Measurements from ENCODE around the gene BEAN1.

BEAN1 gene

GRCh38 chr16:66516808-66517585 lies 89.9 kb downstream of the BEAN1 start:
- Histone ChIP-seq H3K9me3 (ENCODE audit: low read length) (no peaks in the 10 kb centered on the region), H3K27me3 (ENCODE audit: control insufficient read depth in 1 of 2, insufficient read depth in 2 of 2, low read length in 2 of 2) (no peaks in the 10 kb centered on the region), H3K9ac (ENCODE audit: low read length) (peak overlapping the region; percentile 54), H3K27ac (ENCODE audit: low read depth, low read length) (peak overlapping the region; percentile 88), H3K4me3 (ENCODE audit: low read depth in 1 of 2, low read length in 2 of 2) (peak overlapping the region; percentile 19 to 22), H3K4me1 (ENCODE audit: insufficient read depth, low read length) (peaks cover 41% of the 10 kb centered on the region), H3K36me3 (ENCODE audit: insufficient read depth, low read length) (peaks cover 16% of the 10 kb centered on the region)

DNA sequence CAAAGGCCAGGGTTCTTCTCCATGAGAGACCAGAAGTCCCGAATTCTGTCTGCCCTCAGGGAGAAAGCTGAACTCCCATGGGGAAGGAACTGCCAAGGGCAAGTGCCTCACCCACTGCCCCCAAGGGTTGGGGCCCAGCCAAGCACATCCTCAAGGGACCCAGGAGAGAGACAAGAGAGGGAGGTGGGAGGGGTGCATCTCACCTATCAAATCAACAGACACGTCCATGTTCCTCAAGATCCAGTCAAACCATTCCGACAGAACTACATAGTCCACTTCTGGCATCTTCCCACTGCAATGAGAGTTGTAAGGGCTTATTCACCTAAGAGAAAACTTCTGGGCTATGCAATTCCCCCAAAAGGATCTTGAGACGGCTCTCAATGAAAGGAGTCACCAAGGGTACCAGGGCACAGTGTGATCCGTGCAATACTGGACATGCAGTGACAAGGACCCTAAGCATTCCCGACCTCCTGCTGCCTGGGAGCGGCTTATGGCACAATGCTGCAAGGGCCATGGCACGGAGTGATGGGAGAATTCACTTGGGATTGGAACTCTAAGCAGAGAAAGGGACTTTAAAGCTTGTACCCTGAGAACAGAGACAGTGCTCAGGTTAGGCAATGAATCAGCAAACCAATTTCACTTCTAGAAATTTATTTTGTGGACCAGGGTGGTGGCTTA lies 90.6 kb downstream of the BEAN1 start:
- H3K36me3 ChIP-seq (ENCODE audit: insufficient read depth, low read length) = peaks cover 9% of the 10 kb centered on the region
- H3K9ac ChIP-seq (ENCODE audit: low read length) = peak overlapping the region; percentile 54
- H3K27me3 ChIP-seq (ENCODE audit: control insufficient read depth in 1 of 2, insufficient read depth in 2 of 2, low read length in 2 of 2) = no peaks in the 10 kb centered on the region
- H3K9me3 ChIP-seq (ENCODE audit: low read length) = no peaks in the 10 kb centered on the region
- H3K27ac ChIP-seq (ENCODE audit: low read depth, low read length) = peak overlapping the region; percentile 88
- peaks cover 39% of the 10 kb centered on the region for H3K4me1 ChIP-seq (ENCODE audit: insufficient read depth, low read length)
- peak overlapping the region in 1 of 2 donors; percentile 19 for H3K4me3 ChIP-seq (ENCODE audit: low read depth in 1 of 2, low read length in 2 of 2)

GRCh38 chr16:66519482-66520373 lies 92.6 kb downstream of the BEAN1 start:
- H3K9me3 ChIP-seq (ENCODE audit: low read length) = no peaks in the 10 kb centered on the region
- peak overlapping the region; percentile 51 for H3K27ac ChIP-seq (ENCODE audit: low read depth, low read length)
- no peaks in the 10 kb centered on the region for H3K27me3 ChIP-seq (ENCODE audit: control insufficient read depth in 1 of 2, insufficient read depth in 2 of 2, low read length in 2 of 2)
- H3K9ac ChIP-seq (ENCODE audit: low read length) = no peak overlapping the region
- H3K36me3 ChIP-seq (ENCODE audit: insufficient read depth, low read length) = peaks cover 9% of the 10 kb centered on the region
- H3K4me1 ChIP-seq (ENCODE audit: insufficient read depth, low read length) = peaks cover 42% of the 10 kb centered on the region
- no peak overlapping the region for H3K4me3 ChIP-seq (ENCODE audit: low read depth in 1 of 2, low read length in 2 of 2)

DNA sequence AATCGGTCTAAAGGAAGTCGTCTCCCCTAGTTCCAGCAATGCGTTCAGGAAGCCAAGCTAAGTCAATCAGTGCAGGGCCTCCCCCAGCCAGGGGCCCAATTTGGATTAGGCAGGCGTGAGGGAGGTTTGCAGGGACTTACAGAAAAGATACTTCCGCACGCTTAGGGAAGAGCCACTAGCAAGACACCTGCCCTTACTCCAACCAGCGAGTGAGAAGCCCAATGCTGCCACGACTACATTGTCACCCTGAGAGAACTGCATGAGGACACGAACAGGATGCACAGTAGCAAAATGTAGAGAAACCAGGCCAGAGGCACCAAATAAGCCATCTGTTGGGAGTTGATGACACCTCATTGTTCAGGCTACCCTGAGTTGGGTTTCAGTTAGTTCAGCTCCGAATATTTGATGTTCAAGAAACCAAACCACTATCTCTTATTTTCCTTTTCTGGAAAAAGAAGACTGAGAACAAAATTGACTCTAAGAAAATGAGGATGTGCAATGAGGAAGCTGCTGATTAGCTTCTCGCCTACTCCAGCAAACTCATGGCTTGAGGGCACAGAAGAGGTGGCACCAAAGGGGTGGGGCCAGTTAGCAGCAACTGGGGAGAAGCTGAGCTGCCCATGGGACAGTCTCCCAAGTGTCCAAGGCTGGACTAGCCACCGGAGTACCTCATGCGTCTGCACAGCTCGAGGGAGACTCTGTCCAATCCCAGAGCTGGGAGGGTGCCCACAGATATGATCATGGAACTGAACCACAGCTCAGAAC lies 93.5 kb downstream of the BEAN1 start:
- H3K27me3 ChIP-seq (ENCODE audit: control insufficient read depth in 1 of 2, insufficient read depth in 2 of 2, low read length in 2 of 2) = no peaks in the 10 kb centered on the region
- no peaks in the 10 kb centered on the region for H3K9me3 ChIP-seq (ENCODE audit: low read length)
- no peak overlapping the region for H3K9ac ChIP-seq (ENCODE audit: low read length)
- H3K27ac ChIP-seq (ENCODE audit: low read depth, low read length) = no peak overlapping the region
- H3K4me1 ChIP-seq (ENCODE audit: insufficient read depth, low read length) = peaks cover 42% of the 10 kb centered on the region
- H3K36me3 ChIP-seq (ENCODE audit: insufficient read depth, low read length) = peaks cover 9% of the 10 kb centered on the region
- no peak overlapping the region for H3K4me3 ChIP-seq (ENCODE audit: low read depth in 1 of 2, low read length in 2 of 2)

GRCh38 chr16:66521252-66521713 lies 94.2 kb downstream of the BEAN1 start:
- no peak overlapping the region for H3K4me3 ChIP-seq (ENCODE audit: low read depth in 1 of 2, low read length in 2 of 2)
- no peaks in the 10 kb centered on the region for H3K9me3 ChIP-seq (ENCODE audit: low read length)
- H3K36me3 ChIP-seq (ENCODE audit: insufficient read depth, low read length) = peaks cover 9% of the 10 kb centered on the region
- peaks cover 35% of the 10 kb centered on the region for H3K4me1 ChIP-seq (ENCODE audit: insufficient read depth, low read length)
- no peak overlapping the region for H3K9ac ChIP-seq (ENCODE audit: low read length)
- H3K27me3 ChIP-seq (ENCODE audit: control insufficient read depth in 1 of 2, insufficient read depth in 2 of 2, low read length in 2 of 2) = no peaks in the 10 kb centered on the region
- no peak overlapping the region for H3K27ac ChIP-seq (ENCODE audit: low read depth, low read length)

DNA sequence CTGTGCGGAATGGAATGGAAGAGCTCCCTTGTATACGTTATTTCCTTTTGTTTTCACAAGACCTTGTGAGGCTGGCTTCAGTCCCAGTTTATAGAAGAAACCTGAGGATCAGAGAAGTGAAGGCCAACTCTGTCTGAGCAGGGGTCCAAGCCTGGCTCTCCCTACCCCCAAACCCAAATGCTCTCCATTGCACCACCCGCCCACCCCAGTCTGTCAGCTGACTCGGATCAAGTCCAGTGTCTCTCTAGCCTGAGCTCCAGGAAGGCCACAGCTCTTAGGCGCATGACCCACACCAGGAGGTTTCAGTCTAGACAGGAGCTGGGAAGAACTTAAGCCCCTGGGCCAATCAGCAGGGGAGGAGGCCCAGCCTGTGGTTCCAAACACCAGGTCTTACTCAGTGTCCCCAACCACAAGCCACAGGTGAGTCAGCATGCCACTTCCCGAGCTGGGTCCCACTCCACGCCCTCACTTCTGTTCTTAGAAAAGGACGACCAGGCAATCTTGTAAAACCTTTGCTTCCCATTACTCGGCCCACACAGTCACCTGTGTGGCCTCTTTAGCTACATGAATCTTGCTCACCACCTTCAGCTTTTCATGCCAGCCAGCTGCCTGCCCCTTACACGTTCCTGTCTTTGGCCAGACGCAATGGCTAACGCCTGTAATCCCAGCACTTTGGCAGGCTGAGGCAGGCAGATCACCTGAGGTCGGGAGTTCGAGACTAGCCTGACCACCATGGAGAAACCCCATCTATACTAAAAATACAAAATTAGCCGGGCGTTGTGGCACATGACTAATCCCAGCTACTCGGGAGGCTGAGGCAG lies 95.1 kb downstream of the BEAN1 start:
- H3K27ac ChIP-seq (ENCODE audit: low read depth, low read length) = no peak overlapping the region
- H3K9ac ChIP-seq (ENCODE audit: low read length) = no peak overlapping the region
- peaks cover 14% of the 10 kb centered on the region for H3K36me3 ChIP-seq (ENCODE audit: insufficient read depth, low read length)
- H3K9me3 ChIP-seq (ENCODE audit: low read length) = no peaks in the 10 kb centered on the region
- no peaks in the 10 kb centered on the region for H3K27me3 ChIP-seq (ENCODE audit: control insufficient read depth in 1 of 2, insufficient read depth in 2 of 2, low read length in 2 of 2)
- H3K4me1 ChIP-seq (ENCODE audit: insufficient read depth, low read length) = peaks cover 27% of the 10 kb centered on the region
- no peak overlapping the region for H3K4me3 ChIP-seq (ENCODE audit: low read depth in 1 of 2, low read length in 2 of 2)

DNA sequence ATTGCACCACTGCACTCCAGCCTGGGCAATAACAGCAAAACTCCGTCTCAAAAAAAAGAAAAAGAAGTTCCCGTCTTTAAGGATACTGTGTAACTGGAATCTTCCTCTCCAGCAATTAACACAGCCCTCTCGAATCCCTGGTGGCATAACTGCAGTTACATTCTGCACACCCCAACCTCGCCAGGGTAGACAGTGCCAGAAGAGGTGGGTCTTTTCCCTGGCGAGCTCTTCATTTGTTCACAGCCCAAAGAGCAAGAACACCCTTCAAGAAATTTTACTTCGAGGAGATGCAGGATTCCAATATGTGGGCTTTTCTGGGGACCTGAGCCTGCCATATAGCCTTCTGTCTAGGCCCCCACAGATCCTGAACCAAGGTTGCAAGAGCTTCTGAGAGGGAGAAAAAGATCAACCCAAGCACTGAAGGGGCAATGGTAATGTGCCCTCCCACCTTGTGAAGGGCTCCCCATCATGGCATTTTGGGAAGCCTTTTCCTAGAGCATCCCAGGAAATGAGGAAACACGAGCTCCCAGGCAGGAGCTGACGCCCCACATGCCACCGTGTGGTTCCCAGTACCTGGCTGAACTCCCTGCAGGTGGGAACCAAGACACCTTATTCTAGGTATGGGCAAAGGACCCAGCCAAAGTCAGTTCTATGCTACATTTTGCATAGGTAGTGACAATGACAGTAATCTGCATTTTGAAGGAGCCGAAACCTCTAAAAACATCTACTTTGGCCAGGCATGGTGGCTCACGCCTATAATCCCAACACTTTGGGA lies 95.9 kb downstream of the BEAN1 start:
- Histone ChIP-seq H3K4me3 (ENCODE audit: low read depth in 1 of 2, low read length in 2 of 2) (no peak overlapping the region), H3K36me3 (ENCODE audit: insufficient read depth, low read length) (peaks cover 22% of the 10 kb centered on the region), H3K9me3 (ENCODE audit: low read length) (no peaks in the 10 kb centered on the region), H3K27me3 (ENCODE audit: control insufficient read depth in 1 of 2, insufficient read depth in 2 of 2, low read length in 2 of 2) (no peaks in the 10 kb centered on the region), H3K9ac (ENCODE audit: low read length) (no peak overlapping the region), H3K4me1 (ENCODE audit: insufficient read depth, low read length) (peaks cover 18% of the 10 kb centered on the region), H3K27ac (ENCODE audit: low read depth, low read length) (peak overlapping the region; percentile 44)

- no peak overlapping the region for H3K9ac ChIP-seq (ENCODE audit: low read length)
- peaks cover 15% of the 10 kb centered on the region for H3K4me1 ChIP-seq (ENCODE audit: insufficient read depth, low read length)
These were observed 96.8 kb downstream of the BEAN1 start for GRCh38 chr16:66523861-66524354.

GRCh38 chr16:66524601-66525164 lies 97.6 kb downstream of the BEAN1 start:
- no peak overlapping the region for H3K9ac ChIP-seq (ENCODE audit: low read length)
- H3K36me3 ChIP-seq (ENCODE audit: insufficient read depth, low read length) = peaks cover 38% of the 10 kb centered on the region
- H3K27ac ChIP-seq (ENCODE audit: low read depth, low read length) = no peak overlapping the region
- H3K4me3 ChIP-seq (ENCODE audit: low read depth in 1 of 2, low read length in 2 of 2) = no peak overlapping the region
- peaks cover 15% of the 10 kb centered on the region for H3K4me1 ChIP-seq (ENCODE audit: insufficient read depth, low read length)
- H3K27me3 ChIP-seq (ENCODE audit: control insufficient read depth in 1 of 2, insufficient read depth in 2 of 2, low read length in 2 of 2) = no peaks in the 10 kb centered on the region
- H3K9me3 ChIP-seq (ENCODE audit: low read length) = no peaks in the 10 kb centered on the region

More at GRCh38 chr16:66523861-66524354, 96.8 kb downstream of the BEAN1 start:
- Histone ChIP-seq H3K4me3 (ENCODE audit: low read depth in 1 of 2, low read length in 2 of 2) (no peak overlapping the region), H3K9me3 (ENCODE audit: low read length) (no peaks in the 10 kb centered on the region), H3K27ac (ENCODE audit: low read depth, low read length) (no peak overlapping the region), H3K36me3 (ENCODE audit: insufficient read depth, low read length) (peaks cover 31% of the 10 kb centered on the region), H3K27me3 (ENCODE audit: control insufficient read depth in 1 of 2, insufficient read depth in 2 of 2, low read length in 2 of 2) (no peaks in the 10 kb centered on the region)

Data from muscle layer of colon (tissue), 2 donors.